Upper lobe of right lung (tissue), 1 donor: ENCODE data around the gene PKN2. TPM values are rescaled to one million over a fixed set of nuclear protein-coding genes. Genes with fewer than 3 reads are reported as not detected.

Experiments used
- ATAC-seq: fragments of 200-7000 bp; cut with Tn5 transposase; one replicate; pipeline ENCODE4 v1.9.1; 2020; ENCODE audit warnings: mild to moderate bottlenecking, moderate library complexity
- DNase-seq: peaks from one replicate; pipeline ENCODE4 v3.0.0-alpha.2; 2020
- H3K27ac ChIP-seq: fragments of 200-600 bp; one replicate; pipeline ENCODE4 v1.8.0; 2022
- H3K27me3 ChIP-seq: fragments of 200-600 bp; one replicate; pipeline ENCODE4 v1.8.0; 2022; ENCODE audit warnings: mild to moderate bottlenecking
- H3K36me3 ChIP-seq: fragments of 200-600 bp; one replicate; pipeline ENCODE4 v1.8.0; 2022
- H3K4me1 ChIP-seq: fragments of 200-600 bp; one replicate; pipeline ENCODE4 v1.8.0; 2022
- H3K4me3 ChIP-seq: fragments of 200-600 bp; one replicate; pipeline ENCODE4 v1.8.0; 2022; ENCODE audit warnings: mild to moderate bottlenecking
- H3K9me3 ChIP-seq: fragments of 200-600 bp; one replicate; pipeline ENCODE4 v1.8.0; 2022
- CTCF ChIP-seq: fragments of 200-600 bp; IDR thresholded peaks from one replicate; pipeline ENCODE4 v1.8.0; 2022; ENCODE audit warnings: antibody characterized with exemption
- intact Hi-C: fragments of 100-400 bp; cut with DNase I; formaldehyde crosslinking; loops from one replicate; pipeline ENCODE4 v1.11.0; 2022
- long read RNA-seq: library from polyadenylated mRNA; unstranded; transcript quantifications from one replicate; pipeline ENCODE4 v2.0.0, GENCODE V29; 2021
- total RNA-seq: library from RNA; stranded (reverse); fragmentation: NEBNext Ultra II Directional; extraction: Animal tissue kit (Norgen Biotek cat#: 25700); gene quantifications from one replicate; pipeline ENCODE4 v1.2.1, GENCODE V29; 2021
- donor health status: DM: no; HTN: yes; CAD: no; lungs with severe emphysema.

The PKN2 gene
- 45.8 TPM for total RNA-seq
- long read RNA-seq, full-length matches to known transcripts, result 18 of 37 reads
- long read RNA-seq, partial matches to known transcripts, result 7 of 37 reads
- long read RNA-seq, other reads (novel, unspliced or antisense), result 12 of 37 reads

GRCh38 chr1:88683541-88684481 lies at the start of gene PKN2:
TSS of gene PKN2 (plus strand) at chr1:88684273. CDS start at chr1:88684581, 308 bp downstream.
- H3K4me3 ChIP-seq, result peak within 1 kb of the TSS; percentile 83
- H3K27me3 ChIP-seq, result no peaks in the 10 kb centered on the region
- intact Hi-C loops, result no loop called here
- peak; percentile 99 for ATAC-seq
- peak within 1 kb of the TSS; percentile 93 for H3K27ac ChIP-seq
- H3K4me1 ChIP-seq, result peaks cover 9% of the 10 kb centered on the region
- DNase-seq, result peak; percentile 99
- H3K36me3 ChIP-seq, result no peaks in the 10 kb centered on the region
- H3K9me3 ChIP-seq, result no peaks in the 10 kb centered on the region
- TF ChIP-seq CTCF, result peak; percentile 24

GRCh38 chr1:88634538-88634937 lies 49.5 kb upstream of the PKN2 start:
- Histone ChIP-seq H3K36me3 (no peaks in the 10 kb centered on the region), H3K27ac (no peak overlapping the region), H3K4me3 (no peak overlapping the region), H3K27me3 (no peaks in the 10 kb centered on the region), H3K9me3 (peaks cover 6% of the 10 kb centered on the region), H3K4me1 (no peaks in the 10 kb centered on the region)
- intact Hi-C loops, result no loop called here
- ATAC-seq (no peak), DNase-seq (no peak)
- TF ChIP-seq CTCF, result no peak

- ATAC-seq, result no peak
- intact Hi-C loops, result no loop called here
- no peak for TF ChIP-seq CTCF
Measured at GRCh38 chr1:88640060-88640459, 44.0 kb upstream of the PKN2 start.

GRCh38 chr1:88645886-88646285 lies 38.2 kb upstream of the PKN2 start:
- no peak for DNase-seq
- Histone ChIP-seq H3K36me3 (no peaks in the 10 kb centered on the region), H3K27ac (no peak overlapping the region), H3K4me3 (no peak overlapping the region), H3K9me3 (no peaks in the 10 kb centered on the region), H3K27me3 (no peaks in the 10 kb centered on the region), H3K4me1 (no peaks in the 10 kb centered on the region)
- TF ChIP-seq CTCF, result no peak
- intact Hi-C loops, result no loop called here
- no peak for ATAC-seq

More at GRCh38 chr1:88640060-88640459, 44.0 kb upstream of the PKN2 start:
- no peaks in the 10 kb centered on the region for H3K4me1 ChIP-seq
- no peaks in the 10 kb centered on the region for H3K9me3 ChIP-seq
- H3K4me3 ChIP-seq, result no peak overlapping the region
- H3K27me3 ChIP-seq, result no peaks in the 10 kb centered on the region
- no peaks in the 10 kb centered on the region for H3K36me3 ChIP-seq
- no peak for DNase-seq
- H3K27ac ChIP-seq, result no peak overlapping the region

GRCh38 chr1:88646476-88647248 lies 37.4 kb upstream of the PKN2 start:
- intact Hi-C loops, result no loop called here
- no peak for DNase-seq
- TF ChIP-seq CTCF, result no peak
- H3K4me1 ChIP-seq, result no peaks in the 10 kb centered on the region
- H3K27me3 ChIP-seq, result no peaks in the 10 kb centered on the region
- no peak overlapping the region for H3K4me3 ChIP-seq
- ATAC-seq, result no peak
- H3K27ac ChIP-seq, result no peak overlapping the region
- no peaks in the 10 kb centered on the region for H3K36me3 ChIP-seq
- no peaks in the 10 kb centered on the region for H3K9me3 ChIP-seq
